ENCODE data around the gene GNGT1. TPM values are rescaled to one million over a fixed set of nuclear protein-coding genes. Genes with fewer than 3 reads are reported as not detected.

Gene GNGT1
- total and polyA plus RNA-seq, 2 of the 8 experiments (the other 6 are each of a cell fraction or from before 2014, with no cell fraction given): 0.26 TPM; not detected in 1

DNA sequence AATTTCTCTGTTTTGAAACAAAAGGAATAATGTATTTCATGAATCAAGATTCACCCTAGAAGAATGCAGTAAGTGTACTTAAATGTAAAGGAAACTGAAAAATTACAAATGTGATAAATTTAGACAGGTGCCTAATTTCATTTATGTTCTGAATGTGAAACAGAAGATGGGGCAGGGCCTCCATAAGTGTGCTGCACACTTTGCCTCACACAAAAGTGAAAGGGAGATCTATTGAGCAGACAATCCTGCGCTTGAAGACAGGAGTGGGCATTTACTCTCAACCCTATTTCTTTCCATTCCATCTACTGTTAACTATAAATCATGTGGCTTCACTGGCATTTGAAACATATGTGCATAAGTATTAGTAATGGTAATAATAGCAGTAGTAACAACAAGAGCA, 51.4 kb downstream of the GNGT1 start (continued):
- TF ChIP-seq, protein P1, sequence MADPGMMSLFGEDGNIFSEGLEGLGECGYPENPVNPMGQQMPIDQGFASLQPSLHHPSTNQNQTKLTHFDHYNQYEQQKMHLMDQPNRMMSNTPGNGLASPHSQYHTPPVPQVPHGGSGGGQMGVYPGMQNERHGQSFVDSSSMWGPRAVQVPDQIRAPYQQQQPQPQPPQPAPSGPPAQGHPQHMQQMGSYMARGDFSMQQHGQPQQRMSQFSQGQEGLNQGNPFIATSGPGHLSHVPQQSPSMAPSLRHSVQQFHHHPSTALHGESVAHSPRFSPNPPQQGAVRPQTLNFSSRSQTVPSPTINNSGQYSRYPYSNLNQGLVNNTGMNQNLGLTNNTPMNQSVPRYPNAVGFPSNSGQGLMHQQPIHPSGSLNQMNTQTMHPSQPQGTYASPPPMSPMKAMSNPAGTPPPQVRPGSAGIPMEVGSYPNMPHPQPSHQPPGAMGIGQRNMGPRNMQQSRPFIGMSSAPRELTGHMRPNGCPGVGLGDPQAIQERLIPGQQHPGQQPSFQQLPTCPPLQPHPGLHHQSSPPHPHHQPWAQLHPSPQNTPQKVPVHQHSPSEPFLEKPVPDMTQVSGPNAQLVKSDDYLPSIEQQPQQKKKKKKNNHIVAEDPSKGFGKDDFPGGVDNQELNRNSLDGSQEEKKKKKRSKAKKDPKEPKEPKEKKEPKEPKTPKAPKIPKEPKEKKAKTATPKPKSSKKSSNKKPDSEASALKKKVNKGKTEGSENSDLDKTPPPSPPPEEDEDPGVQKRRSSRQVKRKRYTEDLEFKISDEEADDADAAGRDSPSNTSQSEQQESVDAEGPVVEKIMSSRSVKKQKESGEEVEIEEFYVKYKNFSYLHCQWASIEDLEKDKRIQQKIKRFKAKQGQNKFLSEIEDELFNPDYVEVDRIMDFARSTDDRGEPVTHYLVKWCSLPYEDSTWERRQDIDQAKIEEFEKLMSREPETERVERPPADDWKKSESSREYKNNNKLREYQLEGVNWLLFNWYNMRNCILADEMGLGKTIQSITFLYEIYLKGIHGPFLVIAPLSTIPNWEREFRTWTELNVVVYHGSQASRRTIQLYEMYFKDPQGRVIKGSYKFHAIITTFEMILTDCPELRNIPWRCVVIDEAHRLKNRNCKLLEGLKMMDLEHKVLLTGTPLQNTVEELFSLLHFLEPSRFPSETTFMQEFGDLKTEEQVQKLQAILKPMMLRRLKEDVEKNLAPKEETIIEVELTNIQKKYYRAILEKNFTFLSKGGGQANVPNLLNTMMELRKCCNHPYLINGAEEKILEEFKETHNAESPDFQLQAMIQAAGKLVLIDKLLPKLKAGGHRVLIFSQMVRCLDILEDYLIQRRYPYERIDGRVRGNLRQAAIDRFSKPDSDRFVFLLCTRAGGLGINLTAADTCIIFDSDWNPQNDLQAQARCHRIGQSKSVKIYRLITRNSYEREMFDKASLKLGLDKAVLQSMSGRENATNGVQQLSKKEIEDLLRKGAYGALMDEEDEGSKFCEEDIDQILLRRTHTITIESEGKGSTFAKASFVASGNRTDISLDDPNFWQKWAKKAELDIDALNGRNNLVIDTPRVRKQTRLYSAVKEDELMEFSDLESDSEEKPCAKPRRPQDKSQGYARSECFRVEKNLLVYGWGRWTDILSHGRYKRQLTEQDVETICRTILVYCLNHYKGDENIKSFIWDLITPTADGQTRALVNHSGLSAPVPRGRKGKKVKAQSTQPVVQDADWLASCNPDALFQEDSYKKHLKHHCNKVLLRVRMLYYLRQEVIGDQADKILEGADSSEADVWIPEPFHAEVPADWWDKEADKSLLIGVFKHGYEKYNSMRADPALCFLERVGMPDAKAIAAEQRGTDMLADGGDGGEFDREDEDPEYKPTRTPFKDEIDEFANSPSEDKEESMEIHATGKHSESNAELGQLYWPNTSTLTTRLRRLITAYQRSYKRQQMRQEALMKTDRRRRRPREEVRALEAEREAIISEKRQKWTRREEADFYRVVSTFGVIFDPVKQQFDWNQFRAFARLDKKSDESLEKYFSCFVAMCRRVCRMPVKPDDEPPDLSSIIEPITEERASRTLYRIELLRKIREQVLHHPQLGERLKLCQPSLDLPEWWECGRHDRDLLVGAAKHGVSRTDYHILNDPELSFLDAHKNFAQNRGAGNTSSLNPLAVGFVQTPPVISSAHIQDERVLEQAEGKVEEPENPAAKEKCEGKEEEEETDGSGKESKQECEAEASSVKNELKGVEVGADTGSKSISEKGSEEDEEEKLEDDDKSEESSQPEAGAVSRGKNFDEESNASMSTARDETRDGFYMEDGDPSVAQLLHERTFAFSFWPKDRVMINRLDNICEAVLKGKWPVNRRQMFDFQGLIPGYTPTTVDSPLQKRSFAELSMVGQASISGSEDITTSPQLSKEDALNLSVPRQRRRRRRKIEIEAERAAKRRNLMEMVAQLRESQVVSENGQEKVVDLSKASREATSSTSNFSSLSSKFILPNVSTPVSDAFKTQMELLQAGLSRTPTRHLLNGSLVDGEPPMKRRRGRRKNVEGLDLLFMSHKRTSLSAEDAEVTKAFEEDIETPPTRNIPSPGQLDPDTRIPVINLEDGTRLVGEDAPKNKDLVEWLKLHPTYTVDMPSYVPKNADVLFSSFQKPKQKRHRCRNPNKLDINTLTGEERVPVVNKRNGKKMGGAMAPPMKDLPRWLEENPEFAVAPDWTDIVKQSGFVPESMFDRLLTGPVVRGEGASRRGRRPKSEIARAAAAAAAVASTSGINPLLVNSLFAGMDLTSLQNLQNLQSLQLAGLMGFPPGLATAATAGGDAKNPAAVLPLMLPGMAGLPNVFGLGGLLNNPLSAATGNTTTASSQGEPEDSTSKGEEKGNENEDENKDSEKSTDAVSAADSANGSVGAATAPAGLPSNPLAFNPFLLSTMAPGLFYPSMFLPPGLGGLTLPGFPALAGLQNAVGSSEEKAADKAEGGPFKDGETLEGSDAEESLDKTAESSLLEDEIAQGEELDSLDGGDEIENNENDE (IDR thresholded peaks at IDR 0.05; ENCODE audit: insufficient replicate concordance, low read length): no peak
- no peak for TF ChIP-seq POLR2A (IDR thresholded peaks at IDR 0.05; ENCODE audit: control extremely low read depth in 1 of 2, low read depth in 2 of 2, low read length in 2 of 2)
- TF ChIP-seq GABPA (IDR thresholded peaks at IDR 0.05; ENCODE audit: borderline replicate concordance, insufficient read depth, low read length): no peak
- no peak for TF ChIP-seq SRF (IDR thresholded peaks at IDR 0.05; ENCODE audit: low read depth, low read length)
- no peak for TF ChIP-seq SP4 (IDR thresholded peaks at IDR 0.05; ENCODE audit: low read length)
- no peak for TF ChIP-seq NANOG (IDR thresholded peaks at IDR 0.05; ENCODE audit: insufficient read depth, low read depth, low read length, poor library complexity, severe bottlenecking)
- no peak for TF ChIP-seq TEAD4 (IDR thresholded peaks at IDR 0.05; ENCODE audit: low read depth, low read length)
- TF ChIP-seq CHD1 (IDR thresholded peaks at IDR 0.05; ENCODE audit: low read depth, low read length): no peak
- TF ChIP-seq EZH2 (IDR thresholded peaks at IDR 0.05; ENCODE audit: low read depth, low read length, severe bottlenecking): no peak
- TF ChIP-seq RNF2 (IDR thresholded peaks at IDR 0.05; ENCODE audit: borderline replicate concordance, low read depth, low read length, missing control alignments, poor library complexity, severe bottlenecking): no peak
